ENCODE measurements around the gene ULK4.

ULK4 gene

DNA sequence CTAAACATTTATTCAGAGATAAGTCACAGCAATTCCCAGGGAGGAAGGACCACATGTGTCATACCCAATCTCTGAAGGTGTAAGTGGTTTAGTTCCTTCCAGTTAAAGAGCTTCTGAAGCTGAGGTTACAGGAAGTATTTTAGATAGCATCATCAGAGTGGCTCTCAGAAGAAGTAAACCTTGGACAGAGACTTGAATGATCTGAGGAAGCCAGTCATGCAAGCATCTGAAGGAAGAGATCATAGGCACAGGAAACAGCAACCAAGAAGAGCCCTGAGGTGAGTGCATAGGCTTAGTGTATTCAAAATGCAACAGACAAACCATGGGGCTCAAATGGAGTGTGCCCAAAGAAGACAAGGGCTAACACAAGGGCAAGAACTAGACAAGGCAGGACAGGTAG lies 210.3 kb downstream of the ULK4 start:
- no peak overlapping the region for H3K4me3 ChIP-seq (ENCODE audit: control insufficient read depth, low read depth, low read length)
- DNase-seq (ENCODE audit: low read depth), result no peak
- TF ChIP-seq, protein P1, sequence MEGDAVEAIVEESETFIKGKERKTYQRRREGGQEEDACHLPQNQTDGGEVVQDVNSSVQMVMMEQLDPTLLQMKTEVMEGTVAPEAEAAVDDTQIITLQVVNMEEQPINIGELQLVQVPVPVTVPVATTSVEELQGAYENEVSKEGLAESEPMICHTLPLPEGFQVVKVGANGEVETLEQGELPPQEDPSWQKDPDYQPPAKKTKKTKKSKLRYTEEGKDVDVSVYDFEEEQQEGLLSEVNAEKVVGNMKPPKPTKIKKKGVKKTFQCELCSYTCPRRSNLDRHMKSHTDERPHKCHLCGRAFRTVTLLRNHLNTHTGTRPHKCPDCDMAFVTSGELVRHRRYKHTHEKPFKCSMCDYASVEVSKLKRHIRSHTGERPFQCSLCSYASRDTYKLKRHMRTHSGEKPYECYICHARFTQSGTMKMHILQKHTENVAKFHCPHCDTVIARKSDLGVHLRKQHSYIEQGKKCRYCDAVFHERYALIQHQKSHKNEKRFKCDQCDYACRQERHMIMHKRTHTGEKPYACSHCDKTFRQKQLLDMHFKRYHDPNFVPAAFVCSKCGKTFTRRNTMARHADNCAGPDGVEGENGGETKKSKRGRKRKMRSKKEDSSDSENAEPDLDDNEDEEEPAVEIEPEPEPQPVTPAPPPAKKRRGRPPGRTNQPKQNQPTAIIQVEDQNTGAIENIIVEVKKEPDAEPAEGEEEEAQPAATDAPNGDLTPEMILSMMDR (IDR thresholded peaks at IDR 0.05; ENCODE audit: control insufficient read depth, insufficient read depth, low read depth, low read length, missing control alignments), result no peak

DNA sequence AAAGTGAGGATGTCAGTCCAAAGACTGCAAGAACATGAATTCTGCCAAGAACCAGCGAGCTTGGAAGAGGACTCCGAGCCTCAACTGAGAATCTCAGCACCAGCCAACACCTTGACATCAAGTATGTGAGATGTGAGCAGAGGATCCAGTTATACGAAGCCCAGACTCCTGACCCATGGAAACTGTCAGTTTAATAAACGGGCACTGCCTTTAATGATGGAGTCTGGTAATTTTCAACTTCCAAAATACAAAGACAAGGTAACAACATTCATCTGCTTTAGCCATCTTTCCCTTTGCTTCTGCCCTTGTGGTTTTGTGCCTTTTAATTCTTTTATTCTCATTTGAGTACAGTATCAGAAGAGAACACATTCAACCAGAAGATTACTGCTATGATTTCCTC lies 211.9 kb downstream of the ULK4 start:
- TF ChIP-seq, protein P1 (IDR thresholded peaks at IDR 0.05; ENCODE audit: control insufficient read depth, insufficient read depth, low read depth, low read length, missing control alignments), result no peak
- no peak for DNase-seq (ENCODE audit: low read depth)
- no peak overlapping the region for H3K4me3 ChIP-seq (ENCODE audit: control insufficient read depth, low read depth, low read length)

DNA sequence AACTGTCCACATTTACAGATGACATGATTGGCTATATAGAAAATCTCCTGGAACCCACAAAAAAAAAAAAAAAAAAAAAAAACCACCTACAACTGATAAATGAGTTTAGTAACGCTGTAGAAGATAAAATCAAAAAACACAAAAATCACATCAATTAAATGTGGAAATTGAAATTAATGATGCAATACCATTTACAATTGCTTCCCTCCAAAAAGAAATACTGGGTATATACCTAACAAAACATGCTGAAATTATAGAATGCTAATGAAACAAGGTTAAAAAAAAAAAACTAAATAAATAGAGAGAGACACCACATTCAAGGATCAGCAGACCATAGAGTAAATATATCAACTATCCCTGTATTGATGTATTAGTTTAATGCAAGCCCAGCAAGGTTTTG lies 215.7 kb downstream of the ULK4 start:
- TF ChIP-seq, protein P1 (IDR thresholded peaks at IDR 0.05; ENCODE audit: control insufficient read depth, insufficient read depth, low read depth, low read length, missing control alignments), result no peak
- no peak overlapping the region for H3K4me3 ChIP-seq (ENCODE audit: control insufficient read depth, low read depth, low read length)
- no peak for DNase-seq (ENCODE audit: low read depth)

DNA sequence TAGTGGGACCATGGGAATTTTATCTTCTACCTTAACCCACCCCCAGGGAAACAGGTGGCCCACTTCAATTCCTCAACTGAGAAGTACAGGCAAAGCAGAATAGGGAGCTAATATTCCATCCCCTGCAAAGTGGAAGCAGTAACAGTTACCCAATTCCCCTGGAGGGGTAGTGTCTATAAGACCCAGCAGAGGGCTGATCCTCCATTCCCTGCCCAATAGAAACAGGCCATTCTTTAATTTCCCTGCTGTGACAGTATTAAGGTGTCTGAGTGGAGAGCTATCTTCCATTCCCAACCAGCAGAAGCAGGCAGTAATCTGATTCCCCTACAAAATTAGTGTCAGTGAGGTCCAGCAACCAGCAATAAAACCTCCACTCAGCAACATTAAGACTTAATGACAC lies 219.8 kb downstream of the ULK4 start:
- DNase-seq (ENCODE audit: low read depth), result no peak
- H3K4me3 ChIP-seq (ENCODE audit: control insufficient read depth, low read depth, low read length), result no peak overlapping the region
- TF ChIP-seq, protein P1 (IDR thresholded peaks at IDR 0.05; ENCODE audit: control insufficient read depth, insufficient read depth, low read depth, low read length, missing control alignments), result no peak

DNA sequence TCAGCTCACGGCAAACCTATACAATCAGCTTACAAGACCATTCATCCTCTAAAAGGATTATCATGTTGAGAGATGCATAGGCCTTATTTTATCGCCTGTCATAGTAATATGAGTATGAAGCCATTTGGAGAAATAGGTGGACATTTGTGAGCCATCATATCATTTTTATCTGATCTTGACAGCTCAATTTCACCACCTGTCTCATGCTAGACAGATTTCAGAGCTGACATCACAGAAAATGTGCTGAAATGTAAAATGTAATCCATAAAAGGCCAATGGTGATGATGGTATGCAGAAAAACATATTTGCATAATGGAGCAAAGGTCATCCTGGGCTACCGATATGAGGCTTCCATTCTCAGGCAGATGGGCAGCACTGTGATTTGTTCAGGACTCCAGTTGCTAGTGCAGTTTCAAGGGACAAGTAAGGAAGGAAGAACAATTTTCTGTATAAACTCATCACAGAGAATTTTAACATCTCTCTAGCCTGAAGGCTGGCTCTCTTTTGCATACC lies 221.5 kb downstream of the ULK4 start:
- no peak for DNase-seq (ENCODE audit: low read depth)
- no peak overlapping the region for H3K4me3 ChIP-seq (ENCODE audit: control insufficient read depth, low read depth, low read length)
- TF ChIP-seq, protein P1 (IDR thresholded peaks at IDR 0.05; ENCODE audit: control insufficient read depth, insufficient read depth, low read depth, low read length, missing control alignments), result no peak

DNA sequence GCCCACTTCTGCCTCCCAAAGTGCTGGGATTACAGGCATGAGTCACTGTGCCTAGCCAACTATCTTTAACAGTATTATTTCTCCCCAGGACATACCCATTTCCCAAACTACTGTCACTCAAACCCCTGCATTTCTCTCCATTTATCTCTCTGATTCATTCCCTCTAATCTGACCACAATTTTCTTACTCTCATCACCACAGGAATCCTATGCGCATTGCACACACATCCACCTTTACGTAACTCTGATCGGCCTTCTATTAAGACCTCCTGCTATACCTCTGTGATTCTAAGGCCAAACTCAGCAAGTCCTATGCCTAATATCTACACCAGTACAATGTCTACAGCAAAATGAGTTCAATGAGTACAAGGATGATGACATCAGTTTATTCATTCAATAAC lies 235.0 kb downstream of the ULK4 start:
- TF ChIP-seq, protein P1 (IDR thresholded peaks at IDR 0.05; ENCODE audit: control insufficient read depth, insufficient read depth, low read depth, low read length, missing control alignments), result no peak
- no peak for DNase-seq (ENCODE audit: low read depth)
- H3K4me3 ChIP-seq (ENCODE audit: control insufficient read depth, low read depth, low read length), result no peak overlapping the region

DNA sequence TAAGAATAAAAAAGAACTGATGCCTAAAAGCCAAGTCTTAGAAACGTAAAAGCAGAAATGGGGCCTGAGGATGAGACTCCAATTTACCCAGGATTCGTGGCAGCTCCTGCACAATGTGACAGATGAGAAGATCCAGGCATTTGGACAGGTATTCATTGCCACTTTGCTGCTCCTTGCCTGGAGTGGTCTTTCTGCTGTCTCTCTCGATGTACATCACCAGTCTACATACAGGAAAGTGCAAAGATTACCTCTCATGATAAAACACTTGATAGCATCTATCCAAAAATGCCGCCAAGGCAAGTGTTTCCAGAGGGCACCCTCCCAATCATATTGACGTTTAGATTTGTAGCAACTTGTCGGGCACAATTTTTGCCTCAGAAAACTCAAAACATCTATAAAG lies 244.3 kb downstream of the ULK4 start:
- DNase-seq (ENCODE audit: low read depth), result no peak
- no peak overlapping the region for H3K4me3 ChIP-seq (ENCODE audit: control insufficient read depth, low read depth, low read length)
- TF ChIP-seq, protein P1 (IDR thresholded peaks at IDR 0.05; ENCODE audit: control insufficient read depth, insufficient read depth, low read depth, low read length, missing control alignments), result no peak
